Thyroid gland (tissue), 4 donors: Measurements from ENCODE around the gene KLRB1. TPM values are rescaled to one million over a fixed set of nuclear protein-coding genes. Genes with fewer than 3 reads are reported as not detected.
"Not testable (repeated sequence)": the region's sequence is repeated elsewhere in the genome, so short reads cannot be mapped to it uniquely, and the experiment has no call there.

Source experiments
- DNase-seq, 2 donors: peaks; one replicate each; pipeline ENCODE4 v3.0.0-alpha.2; 2019
- H3K27ac ChIP-seq, 3 donors: fragments of 200-600 bp; sonication (generic); 1 replicate in 2 of 3; 2 replicates in 1 of 3; pipeline ENCODE4 v1.5.1; 2016 to 2019; ENCODE audit warnings: mild to moderate bottlenecking in 1 of 3, moderate library complexity in 1 of 3
- H3K27me3 ChIP-seq: fragments of 200-600 bp; sonication (generic); one replicate; pipeline ENCODE4 v1.5.1; 2019
- H3K36me3 ChIP-seq, 2 donors: fragments of 200-600 bp; sonication (generic); one replicate each; pipeline ENCODE4 v1.5.1; 2016 to 2019
- H3K4me1 ChIP-seq, 2 donors: fragments of 200-600 bp; sonication (generic); one replicate each; pipeline ENCODE4 v1.5.1; 2017 to 2019
- H3K4me3 ChIP-seq, 3 donors: fragments of 200-600 bp; sonication (generic); replicated peaks in 1 of 3; 1 replicate in 2 of 3; 2 replicates in 1 of 3; pipeline ENCODE4 v1.5.1; 2016; ENCODE audit warnings: mild to moderate bottlenecking in 1 of 3
- H3K9me3 ChIP-seq: fragments of 200-600 bp; sonication (generic); one replicate; pipeline ENCODE4 v1.5.1; 2017
- CTCF ChIP-seq, 6 experiments: fragments of 200-600 bp in 3 of 6; fragments of 450-650 bp in 3 of 6; sonication (generic) in 3 of 6; IDR thresholded peaks; one replicate each; pipeline ENCODE4 v1.5.1; 2016 to 2019; ENCODE audit warnings: antibody characterized with exemption in 6 of 6, mild to moderate bottlenecking in 2 of 6, inconsistent platforms in 1 of 6, moderate library complexity in 1 of 6
- POLR2A ChIP-seq, 2 donors: fragments of 450-650 bp; IDR thresholded peaks; one replicate each; pipeline ENCODE4 v1.6.1; 2017; ENCODE audit warnings: antibody characterized with exemption in 2 of 2, mild to moderate bottlenecking in 2 of 2, moderate library complexity in 1 of 2
- WGBS, 2 donors: methylation state at CpG; one replicate each; pipeline ENCODE4 v1.1.5; 2017; 5-methylcytosine and 5-hydroxymethylcytosine counted together
- intact Hi-C: fragments of 100-400 bp; cut with DNase I; formaldehyde crosslinking; loops from one replicate; pipeline ENCODE4 v1.15.1; 2023
- total RNA-seq, 4 donors: library from RNA; depleted of rRNA; stranded (reverse); fragments of >200 nt; gene quantifications; one replicate each; pipeline ENCODE4 v1.2.3, GENCODE V29; 2016

Gene KLRB1
- total RNA-seq, 4 donors from 2014 or later = 0.22 to 1.0 (median 0.60) TPM

- H3K27ac ChIP-seq = no peak overlapping the region
- no peaks in the 10 kb centered on the region for H3K36me3 ChIP-seq
- TF ChIP-seq POLR2A (IDR thresholded peaks at IDR 0.05) (no peak), CTCF (IDR thresholded peaks at IDR 0.05) (no peak)
- no peaks in the 10 kb centered on the region for H3K4me1 ChIP-seq
- intact Hi-C loops = no loop called here
- no peaks in the 10 kb centered on the region for H3K9me3 ChIP-seq
- WGBS, 2 donors = 92 to 95% methylated on average over 6 of the region's 6 CpGs
- H3K4me3 ChIP-seq = no peak overlapping the region
- H3K27me3 ChIP-seq = no peaks in the 10 kb centered on the region
- DNase-seq = no peak
Measured at GRCh38 chr12:9617124-9617523, 9.4 kb upstream of the KLRB1 start.

DNA sequence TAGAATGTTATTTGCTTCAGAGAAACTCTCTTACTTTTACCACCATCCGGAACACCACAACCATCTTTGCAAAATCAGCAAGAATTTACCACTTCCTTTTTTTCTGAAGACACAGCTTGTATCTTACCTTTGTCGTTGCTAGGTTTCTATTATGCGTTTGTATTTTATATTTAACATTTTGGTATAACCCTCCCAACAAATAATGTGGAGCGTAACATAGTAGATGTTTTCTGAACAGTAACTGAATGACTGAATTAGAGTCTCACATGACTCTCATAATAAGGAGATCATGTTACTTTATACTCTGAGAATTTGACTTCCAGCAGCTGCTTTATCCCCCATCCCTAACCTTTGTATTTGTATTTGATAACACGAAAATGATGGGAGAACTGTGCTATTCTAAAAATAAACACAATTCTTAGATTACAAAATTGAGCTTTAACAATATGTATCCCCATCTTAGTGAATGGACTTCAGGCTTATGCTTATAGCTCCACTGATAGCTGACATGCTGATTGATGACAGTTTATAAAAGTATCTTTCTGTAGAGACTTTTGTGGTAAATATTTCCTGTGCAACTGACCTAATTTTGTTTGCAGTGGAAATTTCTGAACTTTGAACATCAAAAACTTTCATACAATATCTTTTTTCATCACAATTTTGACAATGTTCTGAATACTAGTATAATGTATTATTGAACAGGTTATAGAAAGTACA lies 7.9 kb upstream of the KLRB1 start:
- Histone ChIP-seq H3K36me3 (no peaks in the 10 kb centered on the region), H3K27ac (no peak overlapping the region), H3K27me3 (no peaks in the 10 kb centered on the region), H3K9me3 (no peaks in the 10 kb centered on the region), H3K4me3 (no peak overlapping the region), H3K4me1 (no peaks in the 10 kb centered on the region)
- intact Hi-C loops = no loop called here
- WGBS, 2 donors = 64 to 65% methylated on average over 5 of the region's 5 CpGs
- DNase-seq = no peak
- no peak for TF ChIP-seq POLR2A (IDR thresholded peaks at IDR 0.05)
- no peak for TF ChIP-seq CTCF (IDR thresholded peaks at IDR 0.05)

GRCh38 chr12:9610606-9611005 lies 2.9 kb upstream of the KLRB1 start:
- H3K27ac ChIP-seq, H3K36me3 ChIP-seq, H3K4me3 ChIP-seq, DNase-seq, intact Hi-C loops, H3K27me3 ChIP-seq, H3K9me3 ChIP-seq, H3K4me1 ChIP-seq: not testable (repeated sequence)
- 100% methylated on average over 3 to 5 of the region's 5 CpGs for WGBS, 2 donors

DNA sequence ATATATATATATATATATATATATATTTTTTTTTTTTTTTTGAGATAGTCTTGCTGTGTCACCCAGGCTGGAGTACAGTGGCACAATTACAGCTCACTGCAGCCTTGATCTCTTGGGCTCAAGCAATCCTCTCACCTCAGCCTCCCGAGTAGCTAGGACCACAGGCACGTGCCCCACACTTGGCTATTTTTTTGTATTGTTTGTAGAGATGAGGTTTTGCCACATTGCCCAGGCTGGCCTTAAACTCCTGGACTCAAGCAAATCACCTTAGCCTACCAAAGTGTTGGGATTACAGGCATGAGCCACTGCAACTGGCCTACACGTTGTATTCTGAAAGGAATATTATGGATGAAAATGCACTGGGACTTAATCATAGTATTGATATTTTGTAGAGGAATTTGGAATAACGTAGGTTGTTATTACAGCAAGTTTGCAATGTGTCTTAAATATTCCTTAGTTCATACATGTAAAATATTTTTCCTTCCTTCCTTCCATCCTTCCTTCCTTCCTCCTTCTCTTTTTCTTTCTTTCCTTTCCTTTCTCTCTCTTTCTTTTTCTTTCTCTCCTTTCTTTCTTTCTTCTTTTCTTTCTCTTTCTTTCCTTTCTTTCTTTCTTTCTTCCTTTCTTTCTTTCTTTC lies 862 bp downstream of the KLRB1 start:
- DNase-seq = no peak
- Histone ChIP-seq H3K27ac (no peak overlapping the region), H3K27me3 (no peaks in the 10 kb centered on the region), H3K4me1 (no peaks in the 10 kb centered on the region), H3K36me3 (no peaks in the 10 kb centered on the region), H3K4me3 (no peak overlapping the region), H3K9me3 (no peaks in the 10 kb centered on the region)
- TF ChIP-seq CTCF (IDR thresholded peaks at IDR 0.05) (no peak), POLR2A (IDR thresholded peaks at IDR 0.05) (no peak)
- intact Hi-C loops = no loop called here
- 89 to 94% methylated on average over 4 of the region's 4 CpGs for WGBS, 2 donors

- TF ChIP-seq CTCF (IDR thresholded peaks at IDR 0.05) (no peak), POLR2A (IDR thresholded peaks at IDR 0.05) (no peak)
- Histone ChIP-seq H3K4me3 (no peak overlapping the region), H3K27ac (no peak overlapping the region), H3K36me3 (no peaks in the 10 kb centered on the region), H3K27me3 (no peaks in the 10 kb centered on the region), H3K4me1 (no peaks in the 10 kb centered on the region), H3K9me3 (no peaks in the 10 kb centered on the region)
- DNase-seq = no peak
- 94 to 95% methylated on average over 3 of the region's 3 CpGs for WGBS, 2 donors
- intact Hi-C loops = no loop called here
Measured at GRCh38 chr12:9606247-9606646, 1.5 kb downstream of the KLRB1 start.
